Chondrocyte (in vitro differentiated cells): Measurements from ENCODE around the gene NSL1. TPM values are rescaled to one million over a fixed set of nuclear protein-coding genes. Genes with fewer than 3 reads are reported as not detected.
"Not testable (repeated sequence)": the region's sequence is repeated elsewhere in the genome, so short reads cannot be mapped to it uniquely, and the experiment has no call there.

Experiments
- DNase-seq: peaks from one replicate; pipeline ENCODE4 v3.0.0; 2021; ENCODE audit warnings: mixed read lengths, low spot score
- H3K27ac Mint-ChIP-seq: one replicate; pipeline ENCODE4 v1.8.0; 2021; ENCODE audit warnings: mild to moderate bottlenecking, moderate library complexity, mixed read lengths; ENCODE audit not compliant: unreplicated experiment
- H3K27me3 Mint-ChIP-seq: 2 replicates; pipeline ENCODE4 v1.8.0; 2021; ENCODE audit warnings: low read depth, mixed read lengths
- H3K36me3 Mint-ChIP-seq: 2 replicates; pipeline ENCODE4 v1.8.0; 2021; ENCODE audit warnings: low read depth, mixed read lengths
- H3K4me1 Mint-ChIP-seq: 2 replicates; pipeline ENCODE4 v1.8.0; 2021; ENCODE audit warnings: low read depth, mild to moderate bottlenecking, mixed read lengths
- H3K4me3 Mint-ChIP-seq: one replicate; pipeline ENCODE4 v1.8.0; 2021; ENCODE audit warnings: mild to moderate bottlenecking, moderate library complexity, mixed read lengths; ENCODE audit not compliant: unreplicated experiment
- H3K9me3 Mint-ChIP-seq: 2 replicates; pipeline ENCODE4 v1.8.0; 2021; ENCODE audit warnings: low read depth, mixed read lengths
- total RNA-seq: library from RNA; stranded (reverse); gene quantifications from 3 replicates; pipeline ENCODE4 v1.2.1, GENCODE V29; 2021
- TF ChIP-seq, protein P1 (sequence below): fragments of 200-600 bp; sonication (generic); IDR thresholded peaks from 2 replicates; pipeline ENCODE4 v1.5.0; 2021; ENCODE audit warnings: antibody characterized with exemption, mild to moderate bottlenecking, moderate library complexity

The NSL1 gene
- total RNA-seq, 1 donor from 2014 or later, result 20.0 TPM

DNA sequence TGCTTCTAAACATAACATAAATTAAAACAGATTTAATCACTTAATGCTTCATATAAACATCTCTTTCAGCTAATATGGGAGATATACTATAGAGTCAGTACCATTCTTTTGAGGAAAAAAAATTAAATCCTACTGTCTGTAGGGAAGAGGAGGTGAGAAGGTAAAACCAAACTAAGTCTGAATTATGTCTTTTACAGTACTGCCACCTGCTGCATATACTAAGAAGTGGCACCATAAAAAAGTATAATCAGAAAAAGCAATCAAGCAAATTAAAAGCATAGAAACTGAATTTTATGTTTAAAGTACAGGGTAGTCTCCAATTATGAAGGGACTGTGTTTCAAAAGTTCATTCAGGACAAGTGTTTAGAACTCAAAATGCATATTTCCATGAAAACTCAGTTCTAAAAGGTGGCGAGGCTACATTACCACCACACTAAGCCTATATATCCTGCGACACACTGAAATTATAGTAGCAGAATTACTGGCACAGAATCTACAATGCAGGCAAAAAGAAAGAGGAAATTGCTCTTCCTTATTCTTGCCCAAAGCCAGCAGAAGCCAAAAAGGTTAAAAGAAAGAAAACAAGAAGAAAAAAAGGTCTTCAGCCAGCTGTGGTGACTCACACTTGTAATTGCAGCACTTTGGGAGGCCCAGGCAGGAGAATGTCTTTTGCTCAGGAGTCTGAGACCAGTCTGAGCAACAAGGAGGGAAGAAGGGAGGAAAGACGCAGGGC, 9.0 kb downstream of the NSL1 start:
- Mint-ChIP-seq H3K27ac (no peak overlapping the region), H3K27me3 (no peaks in the 10 kb centered on the region), H3K36me3 (peaks cover 3% of the 10 kb centered on the region), H3K9me3 (no peaks in the 10 kb centered on the region), H3K4me3 (no peak overlapping the region), H3K4me1 (peaks cover 6% of the 10 kb centered on the region)
- DNase-seq, result no peak
- TF ChIP-seq, protein P1, sequence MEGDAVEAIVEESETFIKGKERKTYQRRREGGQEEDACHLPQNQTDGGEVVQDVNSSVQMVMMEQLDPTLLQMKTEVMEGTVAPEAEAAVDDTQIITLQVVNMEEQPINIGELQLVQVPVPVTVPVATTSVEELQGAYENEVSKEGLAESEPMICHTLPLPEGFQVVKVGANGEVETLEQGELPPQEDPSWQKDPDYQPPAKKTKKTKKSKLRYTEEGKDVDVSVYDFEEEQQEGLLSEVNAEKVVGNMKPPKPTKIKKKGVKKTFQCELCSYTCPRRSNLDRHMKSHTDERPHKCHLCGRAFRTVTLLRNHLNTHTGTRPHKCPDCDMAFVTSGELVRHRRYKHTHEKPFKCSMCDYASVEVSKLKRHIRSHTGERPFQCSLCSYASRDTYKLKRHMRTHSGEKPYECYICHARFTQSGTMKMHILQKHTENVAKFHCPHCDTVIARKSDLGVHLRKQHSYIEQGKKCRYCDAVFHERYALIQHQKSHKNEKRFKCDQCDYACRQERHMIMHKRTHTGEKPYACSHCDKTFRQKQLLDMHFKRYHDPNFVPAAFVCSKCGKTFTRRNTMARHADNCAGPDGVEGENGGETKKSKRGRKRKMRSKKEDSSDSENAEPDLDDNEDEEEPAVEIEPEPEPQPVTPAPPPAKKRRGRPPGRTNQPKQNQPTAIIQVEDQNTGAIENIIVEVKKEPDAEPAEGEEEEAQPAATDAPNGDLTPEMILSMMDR, result peak; percentile 92

DNA sequence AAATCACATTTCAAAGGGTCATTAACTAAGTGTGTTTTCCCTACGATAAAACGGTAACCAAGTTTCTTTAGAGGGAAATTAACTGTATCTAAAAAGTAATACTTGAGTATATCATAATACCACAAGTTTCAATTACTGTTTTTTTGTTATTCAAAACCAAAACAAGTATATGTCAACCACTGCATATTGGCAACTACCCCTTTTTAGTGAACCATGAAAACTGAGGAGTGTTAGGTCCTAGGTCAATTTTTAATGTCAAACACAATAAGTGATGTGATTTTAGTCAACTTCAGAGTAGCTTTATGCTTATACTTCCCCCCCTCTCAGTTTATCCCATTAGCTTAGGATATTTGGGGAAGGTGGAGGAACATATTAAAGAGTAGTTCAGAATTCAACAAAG, 10.4 kb downstream of the NSL1 start:
- H3K27ac Mint-ChIP-seq, result no peak overlapping the region
- TF ChIP-seq, protein P1, result no peak
- no peak for DNase-seq
- H3K4me3 Mint-ChIP-seq, result no peak overlapping the region
- peaks cover 3% of the 10 kb centered on the region for H3K36me3 Mint-ChIP-seq
- H3K4me1 Mint-ChIP-seq, result peaks cover 6% of the 10 kb centered on the region
- no peaks in the 10 kb centered on the region for H3K27me3 Mint-ChIP-seq
- H3K9me3 Mint-ChIP-seq, result no peaks in the 10 kb centered on the region

DNA sequence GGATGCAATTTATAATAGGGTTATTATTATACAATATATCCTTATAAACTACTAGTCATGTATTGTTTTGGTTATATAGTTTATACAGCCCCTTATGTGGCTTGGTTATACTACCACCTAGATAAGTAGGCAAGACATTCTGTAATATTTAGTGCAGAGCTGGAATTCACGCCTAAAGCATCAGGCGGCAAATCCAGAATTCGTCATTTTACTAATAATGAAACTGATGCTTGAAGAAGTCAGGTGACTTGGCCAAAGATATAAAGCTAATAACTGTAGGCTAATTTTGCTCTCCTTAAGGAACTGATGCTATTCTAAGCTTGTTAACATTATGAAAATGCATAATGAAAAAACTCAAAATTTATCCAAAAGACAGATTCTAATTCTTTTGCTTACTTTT, 10.8 kb downstream of the NSL1 start:
- no peaks in the 10 kb centered on the region for H3K9me3 Mint-ChIP-seq
- no peak for DNase-seq
- H3K36me3 Mint-ChIP-seq, result peaks cover 3% of the 10 kb centered on the region
- H3K27ac Mint-ChIP-seq, result no peak overlapping the region
- H3K4me3 Mint-ChIP-seq, result no peak overlapping the region
- H3K27me3 Mint-ChIP-seq, result no peaks in the 10 kb centered on the region
- TF ChIP-seq, protein P1, result no peak
- peaks cover 6% of the 10 kb centered on the region for H3K4me1 Mint-ChIP-seq

DNA sequence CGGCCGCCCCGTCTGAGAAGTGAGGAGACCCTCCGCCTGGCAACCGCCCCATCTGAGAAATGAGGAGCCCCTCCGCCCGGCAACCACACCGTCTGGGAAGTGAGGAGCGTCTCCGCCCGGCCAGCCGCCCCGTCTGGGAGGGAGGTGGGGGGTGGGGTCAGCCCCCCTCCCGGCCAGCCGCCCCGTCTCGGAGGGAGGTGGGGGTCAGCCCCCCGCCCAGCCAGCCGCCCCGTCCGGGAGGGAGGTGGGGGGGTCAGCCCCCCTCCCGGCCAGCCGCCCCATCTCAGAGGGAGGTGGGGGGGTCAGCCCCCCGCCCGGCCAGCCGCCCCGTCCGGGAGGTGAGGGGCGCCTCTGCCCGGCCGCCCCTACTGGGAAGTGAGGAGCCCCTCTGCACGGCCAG, 12.5 kb downstream of the NSL1 start:
- peaks cover 11% of the 10 kb centered on the region for H3K4me1 Mint-ChIP-seq
- DNase-seq, H3K9me3 Mint-ChIP-seq, H3K27me3 Mint-ChIP-seq, H3K27ac Mint-ChIP-seq, H3K4me3 Mint-ChIP-seq, H3K36me3 Mint-ChIP-seq: not testable (repeated sequence)

DNA sequence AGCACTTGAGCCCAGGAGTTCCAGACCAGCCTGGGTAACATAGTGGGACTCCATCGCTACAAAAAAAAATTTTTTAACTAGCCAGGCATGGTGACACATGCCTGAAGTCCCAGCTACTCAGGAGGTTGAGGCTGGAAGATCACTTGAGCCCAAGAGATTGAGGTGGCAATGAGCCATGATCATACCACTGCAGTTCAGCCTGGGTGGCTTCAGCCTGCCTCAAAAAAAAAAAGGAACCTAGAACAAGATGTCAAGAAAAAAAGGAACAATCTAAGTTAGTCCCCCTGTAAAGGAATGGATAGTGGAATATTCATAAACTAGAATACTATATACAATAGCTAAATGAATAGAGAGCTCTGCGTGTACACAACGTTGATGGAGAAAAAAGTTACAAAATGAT, 14.4 kb downstream of the NSL1 start:
- DNase-seq, result no peak
- Mint-ChIP-seq H3K9me3 (peaks cover 2% of the 10 kb centered on the region), H3K4me1 (peaks cover 5% of the 10 kb centered on the region), H3K27ac (no peak overlapping the region), H3K27me3 (no peaks in the 10 kb centered on the region), H3K4me3 (no peak overlapping the region), H3K36me3 (no peaks in the 10 kb centered on the region)
- TF ChIP-seq, protein P1, result no peak

DNA sequence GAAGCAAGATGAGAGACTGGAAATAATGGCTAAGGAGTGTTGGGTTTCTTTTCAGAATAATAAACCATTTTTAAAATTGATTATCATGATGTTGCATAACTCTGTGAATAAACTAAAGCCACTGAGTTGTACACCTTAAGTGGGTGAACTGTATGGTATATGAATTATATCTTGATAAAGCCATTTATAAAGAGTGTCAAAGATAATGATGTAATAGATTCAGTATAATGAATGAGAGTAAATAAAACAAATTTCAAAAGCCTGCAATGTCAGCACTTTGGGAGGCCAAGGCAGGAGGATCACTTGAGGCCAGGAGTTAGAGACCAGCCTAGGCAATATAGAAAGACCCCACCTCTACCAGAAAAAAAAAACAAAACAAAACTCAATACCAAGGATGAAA, 16.3 kb downstream of the NSL1 start:
- peaks cover 7% of the 10 kb centered on the region for H3K9me3 Mint-ChIP-seq
- H3K36me3 Mint-ChIP-seq, result peaks cover 9% of the 10 kb centered on the region
- TF ChIP-seq, protein P1, result no peak
- no peak for DNase-seq
- no peaks in the 10 kb centered on the region for H3K27me3 Mint-ChIP-seq
- H3K27ac Mint-ChIP-seq, result no peak overlapping the region
- H3K4me1 Mint-ChIP-seq, result peaks cover 5% of the 10 kb centered on the region
- no peak overlapping the region for H3K4me3 Mint-ChIP-seq
